HL-60 (cell line): ENCODE results near the gene ST7.
"Not testable (repeated sequence)": the region's sequence is repeated elsewhere in the genome, so short reads cannot be mapped to it uniquely, and the experiment has no call there.

ENCODE experiments used
- CTCF ChIP-seq: IDR thresholded peaks from one replicate; pipeline ENCODE4 v1.5.1; 2011; ENCODE audit warnings: low read length, control low read depth, inconsistent platforms; ENCODE audit not compliant: insufficient read depth
- POLR2AphosphoS5 ChIP-seq: IDR thresholded peaks from 2 replicates; pipeline ENCODE4 v1.6.1; 2012; ENCODE audit warnings: low read depth
- REST ChIP-seq: IDR thresholded peaks from 2 replicates; pipeline ENCODE4 v1.6.1; 2012; ENCODE audit warnings: low read depth; ENCODE audit not compliant: insufficient replicate concordance

GRCh38 chr7:117030793-117031192 lies 77.5 kb downstream of the ST7 start:
- TF ChIP-seq CTCF, POLR2AphosphoS5, REST: not testable (repeated sequence)
